GM12878 (cell line): ENCODE data around the gene LTBP3. TPM values are rescaled to one million over a fixed set of nuclear protein-coding genes. Genes with fewer than 3 reads are reported as not detected.

Experiments
- ATAC-seq: fragments of 200-7000 bp; cut with Tn5 transposase; 3 replicates; pipeline ENCODE4 v1.9.1; 2020; ENCODE audit warnings: mild to moderate bottlenecking, moderate library complexity
- BruUV-seq: library from RNA; stranded (reverse); fragments of 400-500 nt; replicated peaks from 2 replicates; lab custom pipeline; 2021; lab: Mats Ljungman, UMichigan
- CTCF ChIA-PET: fragments of 300-600 bp; sonication (Branson Sonifier 250); formaldehyde crosslinking; extraction: SDS; loops from one replicate; lab custom pipeline; 2021; ENCODE audit warnings: inconsistent platforms; lab: Yijun Ruan, JAX
- POLR2A ChIA-PET: fragments of 350-600 bp; formaldehyde crosslinking; extraction: SDS; loops from one replicate; lab custom pipeline; 2021; ENCODE audit warnings: inconsistent platforms; lab: Charles Lee
- RAD21 ChIA-PET: fragments of 300-600 bp; sonication (Branson Sonifier 250); formaldehyde crosslinking; loops from one replicate; lab custom pipeline; 2023; ENCODE audit warnings: antibody characterized with exemption; ENCODE audit not compliant: unreplicated experiment; lab: Charles Lee
- SMC1A ChIA-PET: fragments of 300-600 bp; sonication (Branson Sonifier 250); formaldehyde crosslinking; loops from one replicate; lab custom pipeline; 2023; ENCODE audit not compliant: unreplicated experiment, uncharacterized antibody; lab: Charles Lee
- DNase-seq: peaks from one replicate; pipeline ENCODE4 v3.0.0-alpha.2; 2011; ENCODE audit warnings: low read depth, low spot score
- FAIRE-seq: peaks from 3 replicates; lab custom pipeline; 2011; peaks lifted over from hg19 to GRCh38; lab: Jason Lieb, UNC
- H2AFZ ChIP-seq: 2 replicates; pipeline ENCODE4 v1.6.0; 2011; ENCODE audit warnings: low read depth, low read length, control low read depth; ENCODE audit not compliant: control insufficient read depth
- H3K27ac ChIP-seq: 2 replicates; pipeline ENCODE4 v1.5.1; 2011; ENCODE audit warnings: control low read depth; ENCODE audit not compliant: control insufficient read depth, insufficient read depth
- H3K27me3 ChIP-seq, 2 experiments: replicated peaks in 1 of 2; 2 replicates each; pipeline versions ENCODE4 v1.6.0 to v1.6.1; 2011; ENCODE audit warnings: low read length in 1 of 2; ENCODE audit not compliant: control insufficient read depth in 2 of 2, insufficient read depth in 2 of 2
- H3K36me3 ChIP-seq, 2 experiments: 2 replicates each; pipeline ENCODE4 v1.5.1; 2011; ENCODE audit warnings: low read length in 1 of 2; ENCODE audit not compliant: control insufficient read depth in 2 of 2, insufficient read depth in 2 of 2
- H3K4me1 ChIP-seq: 2 replicates; pipeline ENCODE4 v1.6.1; 2011; ENCODE audit warnings: mild to moderate bottlenecking, low read length, moderate library complexity, mixed read lengths; ENCODE audit not compliant: control insufficient read depth, insufficient read depth
- H3K4me2 ChIP-seq: 2 replicates; pipeline ENCODE4 v1.6.0; 2011; ENCODE audit warnings: control low read depth; ENCODE audit not compliant: control insufficient read depth, insufficient read depth
- H3K4me3 ChIP-seq: fragments of 200-600 bp; sonication (generic); 2 replicates; pipeline ENCODE4 v1.5.1; 2016
- H3K79me2 ChIP-seq: 2 replicates; pipeline ENCODE4 v1.6.0; 2011; ENCODE audit warnings: low read length; ENCODE audit not compliant: control insufficient read depth, insufficient read depth
- H3K9ac ChIP-seq: 2 replicates; pipeline ENCODE4 v1.8.0; 2011; ENCODE audit warnings: low read length, control low read depth, mixed read lengths; ENCODE audit not compliant: control insufficient read depth, insufficient read depth
- H3K9me3 ChIP-seq: replicated peaks from 3 replicates; pipeline ENCODE4 v1.5.1; 2011; ENCODE audit warnings: mild to moderate bottlenecking, low read length; ENCODE audit not compliant: control insufficient read depth, insufficient read depth
- H4K20me1 ChIP-seq: 2 replicates; pipeline ENCODE4 v1.6.0; 2011; ENCODE audit not compliant: control insufficient read depth, insufficient read depth
- ATF7 ChIP-seq: fragments of 450-650 bp; IDR thresholded peaks from 2 replicates; pipeline ENCODE4 v1.6.1; 2016; ENCODE audit warnings: low read depth, mild to moderate bottlenecking
- CBFB ChIP-seq: IDR thresholded peaks from 2 replicates; pipeline ENCODE4 v1.6.1; 2016; ENCODE audit warnings: antibody characterized with exemption, low read depth
- EP300 ChIP-seq, 2 experiments: fragments of 150-350 bp in 1 of 2; IDR thresholded peaks; 2 replicates each; pipeline ENCODE4 v1.6.1; 2011 to 2012; ENCODE audit warnings: low read depth in 2 of 2, low read length in 2 of 2, borderline replicate concordance in 1 of 2, improper control_type of control experiment in 1 of 2, inconsistent platforms in 1 of 2; ENCODE audit not compliant: control insufficient read depth in 1 of 2
- HDAC2 ChIP-seq: fragments of 200-600 bp; sonication (generic); IDR thresholded peaks from 2 replicates; pipeline ENCODE4 v1.6.1; 2017
- JUNB ChIP-seq: IDR thresholded peaks from 2 replicates; pipeline ENCODE4 v1.6.1; 2016; ENCODE audit warnings: antibody characterized with exemption, mild to moderate bottlenecking
- KAT2A ChIP-seq: conservative IDR thresholded peaks from 2 replicates; pipeline ENCODE4 v1.6.1; 2011; ENCODE audit warnings: low read depth, low read length; ENCODE audit not compliant: control insufficient read depth
- MEF2A ChIP-seq: IDR thresholded peaks from 2 replicates; pipeline ENCODE4 v1.6.1; 2011; ENCODE audit warnings: low read depth, mild to moderate bottlenecking, low read length, moderate library complexity; ENCODE audit not compliant: insufficient read depth
- MEF2B ChIP-seq: fragments of 450-650 bp; IDR thresholded peaks from 2 replicates; pipeline ENCODE4 v1.6.1; 2018; ENCODE audit warnings: mild to moderate bottlenecking, moderate library complexity; ENCODE audit not compliant: partially characterized antibody, poor library complexity, severe bottlenecking
- RBBP5 ChIP-seq: fragments of 200-600 bp; sonication (generic); conservative IDR thresholded peaks from 2 replicates; pipeline ENCODE4 v1.6.1; 2016
- SREBF2 ChIP-seq: IDR thresholded peaks from 2 replicates; pipeline ENCODE4 v1.6.1; 2012; ENCODE audit warnings: mild to moderate bottlenecking, low read length
- TCF12 ChIP-seq: IDR thresholded peaks from 2 replicates; pipeline ENCODE4 v1.6.1; 2011; ENCODE audit warnings: low read depth, mild to moderate bottlenecking, low read length
- ZNF24 ChIP-seq: fragments of 450-650 bp; IDR thresholded peaks from 2 replicates; pipeline ENCODE4 v1.6.1; 2017; ENCODE audit warnings: antibody characterized with exemption, mild to moderate bottlenecking
- WGBS: methylation state at CpG from one replicate; pipeline ENCODE4 v1.1.6; 2016; ENCODE audit warnings: low lambda C conversion rate; ENCODE audit not compliant: insufficient replicate concordance, insufficient coverage; ENCODE audit errors: missing lambda C conversion rate; 5-methylcytosine and 5-hydroxymethylcytosine counted together
- in situ Hi-C: fragments of 300-500 bp; cut with MboI; formaldehyde crosslinking; loops from 9 replicates; pipeline ENCODE4 v1.14.3; 2018; ENCODE audit warnings: mixed read lengths
- intact Hi-C: fragments of 100-400 bp; cut with micrococcal nuclease; formaldehyde crosslinking; loops from one replicate; pipeline ENCODE4 v1.14.2; 2022; ENCODE audit not compliant: unreplicated experiment
- polyA plus RNA-seq, 11 experiments: library from polyadenylated mRNA; depleted of rRNA in 4 of 11; unstranded in 6 of 11; stranded (reverse) in 5 of 11; fragments of >200 nt; fragmentation: Nextera tagmentation in 4 of 11; fragmentation: Illumina TruSeq in 1 of 11; extraction: Ambion mirVana in 4 of 11; extraction: Trizol in 1 of 11; gene quantifications; 1 replicate in 1 of 11; 2 replicates in 10 of 11; pipeline versions ENCODE4 v1.2.1 to v1.2.3, GENCODE V29; 2011 to 2016; ENCODE audit warnings: inconsistent platforms in 2 of 11, missing spikeins in 2 of 11, low read depth in 1 of 11
- total RNA-seq, 4 experiments: library from RNA; depleted of rRNA in 3 of 4; stranded (reverse); fragments of >200 nt in 3 of 4; fragmentation: Illumina TruSeq in 1 of 4; extraction: Trizol in 1 of 4; gene quantifications; 2 replicates each; pipeline versions ENCODE4 v1.2.1 to v1.2.3, GENCODE V29; 2013 to 2021
- TF ChIP-seq, protein P1 (sequence below): fragments of 450-650 bp; conservative IDR thresholded peaks from 2 replicates; pipeline ENCODE4 v1.6.1; 2017; ENCODE audit warnings: mild to moderate bottlenecking, moderate library complexity
- TF ChIP-seq, protein P2 (sequence below): fragments of 450-650 bp; IDR thresholded peaks from 2 replicates; pipeline ENCODE4 v1.6.1; 2017; ENCODE audit warnings: antibody characterized with exemption, mild to moderate bottlenecking, moderate library complexity
- TF ChIP-seq, protein P3 (sequence below): IDR thresholded peaks from 2 replicates; pipeline ENCODE4 v1.6.1; 2012; ENCODE audit warnings: improper control_type of control experiment, low read depth, low read length; ENCODE audit not compliant: insufficient replicate concordance

LTBP3 gene
- total and polyA plus RNA-seq, 10 of the 15 experiments (the other 5 are each of a cell fraction or from before 2014, with no cell fraction given): 2.2 to 12.2 (median 6.2) TPM; not detected in 2

DNA sequence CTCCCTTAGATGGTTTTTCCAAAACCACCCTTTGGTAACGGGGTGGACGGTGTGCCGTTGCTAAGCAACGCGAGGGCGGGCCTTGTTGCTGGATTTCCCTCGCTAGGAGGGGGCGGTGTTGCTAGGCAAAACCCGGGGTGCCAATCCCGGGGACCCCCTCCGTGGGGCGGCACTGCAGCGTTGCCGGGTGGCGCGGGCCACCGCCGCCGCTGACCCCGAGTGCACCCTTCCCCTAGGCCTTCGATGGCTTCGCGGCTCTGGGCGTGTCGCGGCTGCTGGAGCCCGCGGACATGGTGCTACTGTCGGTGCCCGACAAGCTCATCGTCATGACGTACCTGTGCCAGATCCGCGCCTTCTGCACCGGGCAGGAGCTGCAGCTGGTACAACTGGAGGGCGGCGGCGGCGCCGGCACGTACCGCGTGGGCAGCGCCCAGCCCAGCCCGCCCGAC lies 26.6 kb upstream of the LTBP3 start:
- TF ChIP-seq MEF2A: no peak
- TF ChIP-seq, protein P1, sequence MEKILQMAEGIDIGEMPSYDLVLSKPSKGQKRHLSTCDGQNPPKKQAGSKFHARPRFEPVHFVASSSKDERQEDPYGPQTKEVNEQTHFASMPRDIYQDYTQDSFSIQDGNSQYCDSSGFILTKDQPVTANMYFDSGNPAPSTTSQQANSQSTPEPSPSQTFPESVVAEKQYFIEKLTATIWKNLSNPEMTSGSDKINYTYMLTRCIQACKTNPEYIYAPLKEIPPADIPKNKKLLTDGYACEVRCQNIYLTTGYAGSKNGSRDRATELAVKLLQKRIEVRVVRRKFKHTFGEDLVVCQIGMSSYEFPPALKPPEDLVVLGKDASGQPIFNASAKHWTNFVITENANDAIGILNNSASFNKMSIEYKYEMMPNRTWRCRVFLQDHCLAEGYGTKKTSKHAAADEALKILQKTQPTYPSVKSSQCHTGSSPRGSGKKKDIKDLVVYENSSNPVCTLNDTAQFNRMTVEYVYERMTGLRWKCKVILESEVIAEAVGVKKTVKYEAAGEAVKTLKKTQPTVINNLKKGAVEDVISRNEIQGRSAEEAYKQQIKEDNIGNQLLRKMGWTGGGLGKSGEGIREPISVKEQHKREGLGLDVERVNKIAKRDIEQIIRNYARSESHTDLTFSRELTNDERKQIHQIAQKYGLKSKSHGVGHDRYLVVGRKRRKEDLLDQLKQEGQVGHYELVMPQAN: no peak
- no peak for TF ChIP-seq CBFB
- TF ChIP-seq HDAC2: no peak
- TF ChIP-seq, protein P2, sequence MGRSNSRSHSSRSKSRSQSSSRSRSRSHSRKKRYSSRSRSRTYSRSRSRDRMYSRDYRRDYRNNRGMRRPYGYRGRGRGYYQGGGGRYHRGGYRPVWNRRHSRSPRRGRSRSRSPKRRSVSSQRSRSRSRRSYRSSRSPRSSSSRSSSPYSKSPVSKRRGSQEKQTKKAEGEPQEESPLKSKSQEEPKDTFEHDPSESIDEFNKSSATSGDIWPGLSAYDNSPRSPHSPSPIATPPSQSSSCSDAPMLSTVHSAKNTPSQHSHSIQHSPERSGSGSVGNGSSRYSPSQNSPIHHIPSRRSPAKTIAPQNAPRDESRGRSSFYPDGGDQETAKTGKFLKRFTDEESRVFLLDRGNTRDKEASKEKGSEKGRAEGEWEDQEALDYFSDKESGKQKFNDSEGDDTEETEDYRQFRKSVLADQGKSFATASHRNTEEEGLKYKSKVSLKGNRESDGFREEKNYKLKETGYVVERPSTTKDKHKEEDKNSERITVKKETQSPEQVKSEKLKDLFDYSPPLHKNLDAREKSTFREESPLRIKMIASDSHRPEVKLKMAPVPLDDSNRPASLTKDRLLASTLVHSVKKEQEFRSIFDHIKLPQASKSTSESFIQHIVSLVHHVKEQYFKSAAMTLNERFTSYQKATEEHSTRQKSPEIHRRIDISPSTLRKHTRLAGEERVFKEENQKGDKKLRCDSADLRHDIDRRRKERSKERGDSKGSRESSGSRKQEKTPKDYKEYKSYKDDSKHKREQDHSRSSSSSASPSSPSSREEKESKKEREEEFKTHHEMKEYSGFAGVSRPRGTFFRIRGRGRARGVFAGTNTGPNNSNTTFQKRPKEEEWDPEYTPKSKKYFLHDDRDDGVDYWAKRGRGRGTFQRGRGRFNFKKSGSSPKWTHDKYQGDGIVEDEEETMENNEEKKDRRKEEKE: no peak
- no peak for TF ChIP-seq JUNB
- no peak for TF ChIP-seq SREBF2
- no peak for TF ChIP-seq TCF12
- TF ChIP-seq, protein P3, sequence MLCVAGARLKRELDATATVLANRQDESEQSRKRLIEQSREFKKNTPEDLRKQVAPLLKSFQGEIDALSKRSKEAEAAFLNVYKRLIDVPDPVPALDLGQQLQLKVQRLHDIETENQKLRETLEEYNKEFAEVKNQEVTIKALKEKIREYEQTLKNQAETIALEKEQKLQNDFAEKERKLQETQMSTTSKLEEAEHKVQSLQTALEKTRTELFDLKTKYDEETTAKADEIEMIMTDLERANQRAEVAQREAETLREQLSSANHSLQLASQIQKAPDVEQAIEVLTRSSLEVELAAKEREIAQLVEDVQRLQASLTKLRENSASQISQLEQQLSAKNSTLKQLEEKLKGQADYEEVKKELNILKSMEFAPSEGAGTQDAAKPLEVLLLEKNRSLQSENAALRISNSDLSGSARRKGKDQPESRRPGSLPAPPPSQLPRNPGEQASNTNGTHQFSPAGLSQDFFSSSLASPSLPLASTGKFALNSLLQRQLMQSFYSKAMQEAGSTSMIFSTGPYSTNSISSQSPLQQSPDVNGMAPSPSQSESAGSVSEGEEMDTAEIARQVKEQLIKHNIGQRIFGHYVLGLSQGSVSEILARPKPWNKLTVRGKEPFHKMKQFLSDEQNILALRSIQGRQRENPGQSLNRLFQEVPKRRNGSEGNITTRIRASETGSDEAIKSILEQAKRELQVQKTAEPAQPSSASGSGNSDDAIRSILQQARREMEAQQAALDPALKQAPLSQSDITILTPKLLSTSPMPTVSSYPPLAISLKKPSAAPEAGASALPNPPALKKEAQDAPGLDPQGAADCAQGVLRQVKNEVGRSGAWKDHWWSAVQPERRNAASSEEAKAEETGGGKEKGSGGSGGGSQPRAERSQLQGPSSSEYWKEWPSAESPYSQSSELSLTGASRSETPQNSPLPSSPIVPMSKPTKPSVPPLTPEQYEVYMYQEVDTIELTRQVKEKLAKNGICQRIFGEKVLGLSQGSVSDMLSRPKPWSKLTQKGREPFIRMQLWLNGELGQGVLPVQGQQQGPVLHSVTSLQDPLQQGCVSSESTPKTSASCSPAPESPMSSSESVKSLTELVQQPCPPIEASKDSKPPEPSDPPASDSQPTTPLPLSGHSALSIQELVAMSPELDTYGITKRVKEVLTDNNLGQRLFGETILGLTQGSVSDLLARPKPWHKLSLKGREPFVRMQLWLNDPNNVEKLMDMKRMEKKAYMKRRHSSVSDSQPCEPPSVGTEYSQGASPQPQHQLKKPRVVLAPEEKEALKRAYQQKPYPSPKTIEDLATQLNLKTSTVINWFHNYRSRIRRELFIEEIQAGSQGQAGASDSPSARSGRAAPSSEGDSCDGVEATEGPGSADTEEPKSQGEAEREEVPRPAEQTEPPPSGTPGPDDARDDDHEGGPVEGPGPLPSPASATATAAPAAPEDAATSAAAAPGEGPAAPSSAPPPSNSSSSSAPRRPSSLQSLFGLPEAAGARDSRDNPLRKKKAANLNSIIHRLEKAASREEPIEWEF: no peak
- no peak for TF ChIP-seq ZNF24
- TF ChIP-seq RBBP5: no peak
- TF ChIP-seq KAT2A: no peak
- TF ChIP-seq EP300 (IDR thresholded peaks at IDR 0.05; ENCODE audit: borderline replicate concordance in 1 of 2, control insufficient read depth in 1 of 2, low read depth in 2 of 2, low read length in 2 of 2): no peak
- TF ChIP-seq MEF2B: no peak
- TF ChIP-seq ATF7: no peak
- Histone ChIP-seq H2AFZ (no peak overlapping the region), H3K4me2 (no peak overlapping the region), H3K9me3 (no peaks in the 10 kb centered on the region), H3K36me3 (peaks cover 14% of the 10 kb centered on the region in 2 experiments; a peak in 3 of 4 replicates), H3K9ac (no peak overlapping the region), H3K4me1 (peaks cover 44% of the 10 kb centered on the region), H3K79me2 (peaks cover 16% of the 10 kb centered on the region), H3K27ac (no peak overlapping the region), H3K27me3 (no peaks in the 10 kb centered on the region), H3K4me3 (no peak overlapping the region), H4K20me1 (no peaks in the 10 kb centered on the region)
- CTCF ChIA-PET: no interaction called here
- intact Hi-C loops (no loop called here), in situ Hi-C loops (no loop called here)
- no TSS peak for BruUV-seq
- FAIRE-seq: no peak
- RAD21 ChIA-PET: interaction anchor here (6.5 kb wide), 1 partner anchor 8 kb away, joined by 132 read pairs; the partner anchor contains the start of gene EHBP1L1
- ATAC-seq: no peak
- 99% methylated on average over 26 of the region's 46 CpGs for whole genome bisulfite sequencing
- POLR2A ChIA-PET: interaction anchor here (5.9 kb wide), 1 partner anchor 8 kb away, joined by 129 read pairs; the partner anchor contains the start of gene EHBP1L1
- DNase-seq: no peak
- SMC1A ChIA-PET: interaction anchor here (3.9 to 6.2 kb wide), 2 partner anchors 8 to 13 kb away, joined by 37 to 93 read pairs; partner anchors contain the start of genes EHBP1L1, FAM89B and ZNRD2
